HG03064 (cell line): ENCODE data around the gene KCNH4.
"Not testable (repeated sequence)": the region's sequence is repeated elsewhere in the genome, so short reads cannot be mapped to it uniquely, and the experiment has no call there.

Source experiments
- ATAC-seq: cut with Tn5 transposase; IDR thresholded peaks from one replicate; pipeline ENCODE4 v1.9.1; 2021; ENCODE audit warnings: low read depth; ENCODE audit not compliant: unreplicated experiment

KCNH4 gene

GRCh38 chr17:42180922-42181850 is at the start of gene KCNH4:
KCNH4 (minus strand) TSS chr17:42181142; CDS start chr17:42180945, 197 bp downstream.
- no peak for ATAC-seq

GRCh38 chr17:42230225-42230624 is 49.3 kb upstream of the KCNH4 start:
- no peak for ATAC-seq

GRCh38 chr17:42227849-42228700 is 47.1 kb upstream of the KCNH4 start:
- no peak for ATAC-seq

GRCh38 chr17:42225646-42226045 is 44.7 kb upstream of the KCNH4 start:
- ATAC-seq: no peak

- no peak for ATAC-seq
Measured at GRCh38 chr17:42224651-42225050, 43.7 kb upstream of the KCNH4 start.

GRCh38 chr17:42221886-42222745 is 41.2 kb upstream of the KCNH4 start:
- no peak for ATAC-seq

GRCh38 chr17:42219280-42219679 is 38.3 kb upstream of the KCNH4 start:
- not testable (repeated sequence) for ATAC-seq

- no peak for ATAC-seq
Measured at GRCh38 chr17:42214156-42214555, 33.2 kb upstream of the KCNH4 start.

- no peak for ATAC-seq
Measured at GRCh38 chr17:42212382-42212781, 31.4 kb upstream of the KCNH4 start.

- not testable (repeated sequence) for ATAC-seq
Measured at GRCh38 chr17:42211921-42212341, 31.0 kb upstream of the KCNH4 start.

GRCh38 chr17:42210046-42210445 is 29.1 kb upstream of the KCNH4 start:
- ATAC-seq: no peak

- not testable (repeated sequence) for ATAC-seq
Measured at GRCh38 chr17:42206153-42206612, 25.2 kb upstream of the KCNH4 start.

GRCh38 chr17:42203354-42203753 is 22.4 kb upstream of the KCNH4 start:
- no peak for ATAC-seq

GRCh38 chr17:42202696-42203095 is 21.8 kb upstream of the KCNH4 start:
- no peak for ATAC-seq

GRCh38 chr17:42202159-42202558 is 21.2 kb upstream of the KCNH4 start:
- no peak for ATAC-seq

- no peak for ATAC-seq
Measured at GRCh38 chr17:42201458-42201772, 20.5 kb upstream of the KCNH4 start.

GRCh38 chr17:42200706-42201457 is 19.9 kb upstream of the KCNH4 start:
- ATAC-seq: no peak

- ATAC-seq: no peak
Measured at GRCh38 chr17:42199416-42200011, 18.6 kb upstream of the KCNH4 start.

GRCh38 chr17:42198897-42199296 is 18.0 kb upstream of the KCNH4 start:
- ATAC-seq: no peak
